NCI-H460 (cell line): ENCODE measurements around the gene SLC25A28. TPM values are rescaled to one million over a fixed set of nuclear protein-coding genes. Genes with fewer than 3 reads are reported as not detected.

Experiments used
- DNase-seq: peaks from one replicate; pipeline ENCODE4 v3.0.0-alpha.2; 2016; ENCODE audit warnings: low read depth; ENCODE audit errors: extremely low read depth
- small RNA-seq, 2 experiments: library from RNA; depleted of rRNA; stranded (forward); fragments of <200 nt; gene quantifications; one replicate each; pipeline ENCODE3, GENCODE V24; 2014
- total RNA-seq: library from RNA; depleted of rRNA; stranded (reverse); fragments of >200 nt; shearing (Covaris generic); gene quantifications from 2 replicates; pipeline ENCODE4 v1.2.3, GENCODE V29; 2014; rRNA removed

The SLC25A28 gene
- total RNA-seq, 1 experiment from 2014 or later, result 14.3 TPM

DNA sequence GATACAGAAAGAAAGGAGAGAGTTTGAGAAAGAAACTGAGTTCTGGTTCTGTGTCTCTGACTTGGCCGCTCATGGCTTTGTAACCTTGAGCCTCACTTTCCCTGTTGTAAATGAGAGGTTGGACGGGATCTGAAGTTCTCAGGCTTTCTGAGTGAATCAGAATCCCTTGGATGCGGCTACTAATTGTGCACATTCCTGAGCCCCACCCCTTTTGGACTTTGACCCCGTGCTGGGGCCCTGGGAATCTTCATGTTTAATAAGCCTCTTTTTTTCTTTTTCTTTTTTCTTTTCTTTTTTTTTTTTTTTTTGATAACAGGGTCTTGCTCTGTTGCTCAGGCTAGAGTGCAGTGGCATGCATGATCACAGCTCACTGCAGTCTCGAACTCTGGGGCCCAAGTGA, 26.9 kb downstream of the SLC25A28 start:
- DNase-seq, result no peak

DNA sequence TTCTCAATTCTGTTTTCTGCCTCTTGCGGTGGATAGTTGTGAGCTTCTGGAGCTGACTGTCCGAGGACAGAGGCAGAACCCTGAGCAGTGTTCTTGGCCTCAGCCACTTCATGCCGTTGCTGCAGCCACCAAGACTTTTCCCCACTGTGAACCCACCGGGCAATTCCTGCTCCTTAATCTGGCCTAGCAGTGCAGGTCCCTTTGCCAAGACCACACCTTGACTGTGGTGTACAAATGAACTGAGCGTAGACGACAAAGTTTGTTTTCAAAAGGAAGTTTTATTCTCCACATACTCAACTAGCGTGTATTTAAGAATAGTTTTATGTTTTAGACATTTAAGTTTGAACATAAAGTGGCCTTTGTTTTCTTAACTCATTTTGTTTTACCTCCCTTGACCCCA, 29.4 kb downstream of the SLC25A28 start:
- DNase-seq, result no peak

GRCh38 chr10:99583687-99584086, 36.6 kb downstream of the SLC25A28 start:
- DNase-seq, result no peak

DNA sequence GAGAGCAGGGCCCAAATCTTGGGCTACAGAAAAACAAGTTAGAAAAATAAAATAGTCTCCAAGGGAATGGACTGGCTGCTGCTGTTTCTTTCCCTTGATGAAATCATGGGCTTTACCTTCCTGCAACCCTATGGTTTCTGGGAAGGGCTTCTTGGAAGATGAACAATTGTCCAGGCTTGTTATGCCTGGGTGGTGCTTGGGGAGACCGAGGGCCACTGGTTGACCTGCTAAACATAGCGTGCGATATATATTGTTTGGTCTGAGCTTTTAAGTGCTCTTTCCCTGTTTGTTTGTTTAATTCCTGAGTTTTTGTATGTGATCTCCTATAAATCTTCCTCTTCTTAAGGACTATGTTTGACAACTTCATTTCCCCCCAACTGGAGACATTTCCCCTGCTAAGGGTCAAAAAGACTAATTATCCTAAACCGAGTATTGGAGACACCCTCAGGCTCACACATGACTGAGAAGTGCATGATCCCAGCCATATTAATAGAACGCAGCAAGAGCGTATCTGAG, 37.9 kb downstream of the SLC25A28 start:
- no peak for DNase-seq

DNA sequence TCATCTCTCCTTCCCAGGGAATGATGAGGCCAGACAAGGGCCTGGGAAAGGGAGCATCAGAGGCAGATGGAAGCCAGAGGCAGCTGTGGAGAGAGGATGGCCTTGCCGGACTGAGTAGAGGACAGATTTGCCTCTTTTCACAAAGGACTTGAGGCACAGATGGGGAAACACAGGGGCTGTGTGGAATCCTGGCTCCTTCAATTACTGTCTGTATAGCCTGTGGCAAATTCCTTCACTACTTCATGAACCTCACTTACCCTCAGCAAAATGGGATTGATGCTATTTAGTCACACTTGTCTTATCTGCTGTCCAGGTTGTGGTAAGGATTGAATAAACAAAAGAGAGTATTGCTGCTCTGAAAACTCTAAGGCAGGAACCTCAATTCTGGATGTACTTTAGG, 40.3 kb downstream of the SLC25A28 start:
- DNase-seq, result no peak

GRCh38 chr10:99573790-99574189, 46.4 kb downstream of the SLC25A28 start:
- no peak for DNase-seq

- DNase-seq, result no peak
Measured at GRCh38 chr10:99571816-99572215, 48.4 kb downstream of the SLC25A28 start.

DNA sequence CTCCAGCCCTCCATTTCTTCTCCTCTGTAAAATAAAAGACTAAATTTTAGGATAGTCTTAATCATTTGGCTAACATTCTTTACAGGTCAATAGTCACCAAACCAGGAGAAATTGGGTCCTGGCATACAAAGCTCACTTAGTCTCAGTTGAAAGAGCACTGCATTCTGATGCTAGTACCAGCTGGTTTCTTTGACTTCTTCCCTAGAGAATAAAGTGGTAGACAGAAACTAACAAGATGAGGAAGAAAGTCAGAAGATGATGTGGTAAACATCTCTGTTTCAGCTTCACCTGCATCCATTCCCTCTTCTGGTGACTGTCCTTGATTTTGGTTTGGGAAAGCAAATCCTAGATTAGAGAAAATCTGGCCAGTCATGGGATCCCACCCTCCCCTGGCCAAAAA, 50.3 kb downstream of the SLC25A28 start:
- no peak for DNase-seq

GRCh38 chr10:99569253-99569939, 50.8 kb downstream of the SLC25A28 start:
- no peak for DNase-seq

- no peak for DNase-seq
Measured at GRCh38 chr10:99565166-99565565, 55.1 kb downstream of the SLC25A28 start.

DNA sequence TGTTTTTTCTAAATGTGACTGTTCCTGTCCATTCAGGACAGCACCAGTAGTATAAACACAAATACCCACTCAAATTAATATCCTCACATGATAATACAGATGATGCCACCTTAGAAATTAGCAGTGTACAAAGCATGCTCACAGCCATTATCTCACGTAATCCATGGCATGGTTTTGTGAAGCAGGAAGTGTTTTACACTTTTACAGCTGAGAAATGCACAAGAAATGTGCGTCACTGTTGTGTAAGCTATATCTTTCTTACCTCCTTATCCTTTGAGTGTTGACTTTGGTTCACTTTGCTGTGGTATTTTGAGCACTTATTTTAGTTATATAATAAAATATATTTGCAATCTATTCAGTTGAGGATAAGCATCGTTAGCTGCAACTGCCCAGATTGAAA, 55.9 kb downstream of the SLC25A28 start:
- DNase-seq, result no peak

DNA sequence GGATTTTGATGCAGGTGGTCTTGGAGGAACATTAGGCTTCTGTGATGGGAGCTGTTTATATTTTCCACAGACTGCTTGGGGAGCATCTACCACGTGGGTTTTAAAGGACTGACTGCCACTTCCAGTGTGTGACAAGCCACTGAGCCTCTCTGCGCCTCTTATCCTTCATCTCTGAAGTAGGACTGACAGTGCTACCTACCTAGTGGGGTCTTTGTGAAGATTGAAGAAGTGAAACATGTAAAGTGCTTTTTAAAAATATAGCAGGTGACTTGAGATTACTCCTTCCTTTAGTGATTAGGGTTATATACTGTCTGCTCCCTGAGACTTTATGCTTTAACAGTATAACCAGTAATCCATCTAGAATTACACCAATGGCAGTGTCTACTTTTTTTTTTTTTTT, 57.6 kb downstream of the SLC25A28 start:
- no peak for DNase-seq

Small RNA genes within 50 kb of the gene (small RNA-seq; reads per million reads assigned to genes)
- 0 to 0.12 reads per million in 2 experiments for gene AL133353.1

Other genes starting within 250 kb of the SLC25A28 start
- 152 and 157 TPM in 2 replicates for gene GOT1, start 189.8 kb downstream of the SLC25A28 start, total RNA-seq
- gene NKX2-3, start 87.5 kb downstream of the SLC25A28 start, total RNA-seq, result 0.25 and 0.32 TPM in 2 replicates
- 14.8 and 17.6 TPM in 2 replicates for gene ENTPD7, start 39.1 kb upstream of the SLC25A28 start, total RNA-seq
- gene COX15, start 111.7 kb upstream of the SLC25A28 start, total RNA-seq, result 49.4 and 56.5 TPM in 2 replicates
- 51.7 and 66.0 TPM in 2 replicates for gene CUTC, start 111.8 kb upstream of the SLC25A28 start, total RNA-seq
- gene ABCC2, start 162.2 kb upstream of the SLC25A28 start, total RNA-seq, result 191 and 232 TPM in 2 replicates